Mesenchymal stem cell (in vitro differentiated cells and primary cell): ENCODE measurements around the gene TBX21.

Source experiments
- DNase-seq: peaks from one replicate; pipeline ENCODE4 v3.0.0-alpha.2; 2013
- H2AFZ ChIP-seq: one replicate; pipeline ENCODE4 v1.6.1; 2013; ENCODE audit warnings: low read depth, mild to moderate bottlenecking, control low read depth, inconsistent platforms, low read length, moderate library complexity
- H2AK5ac ChIP-seq: 2 replicates; pipeline ENCODE4 v1.6.1; 2013; ENCODE audit warnings: low read length, moderate library complexity, mild to moderate bottlenecking, inconsistent platforms; ENCODE audit not compliant: severe bottlenecking
- H2BK120ac ChIP-seq: one replicate; pipeline ENCODE4 v1.6.1; 2013; ENCODE audit warnings: low read depth, mild to moderate bottlenecking, inconsistent platforms, low read length, moderate library complexity
- H2BK12ac ChIP-seq, 2 experiments: one replicate each; pipeline ENCODE4 v1.6.1; 2013; ENCODE audit warnings: inconsistent platforms in 2 of 2, low read length in 2 of 2, mild to moderate bottlenecking in 2 of 2, moderate library complexity in 2 of 2, control low read depth in 1 of 2
- H2BK15ac ChIP-seq: one replicate; pipeline ENCODE4 v1.6.1; 2013; ENCODE audit warnings: mild to moderate bottlenecking, low read depth, inconsistent platforms; ENCODE audit not compliant: poor library complexity, severe bottlenecking
- H2BK5ac ChIP-seq: 2 replicates; pipeline ENCODE4 v1.6.1; 2013; ENCODE audit warnings: low read depth, mild to moderate bottlenecking, low read length, control low read depth, inconsistent platforms; ENCODE audit not compliant: poor library complexity, severe bottlenecking
- H3K14ac ChIP-seq, 2 experiments: one replicate each; pipeline ENCODE4 v1.6.1; 2013; ENCODE audit warnings: inconsistent platforms in 2 of 2, low read length in 2 of 2, control low read depth in 1 of 2, mild to moderate bottlenecking in 1 of 2, moderate library complexity in 1 of 2
- H3K18ac ChIP-seq, 2 experiments: one replicate each; pipeline ENCODE4 v1.6.1; 2013; ENCODE audit warnings: inconsistent platforms in 2 of 2, low read length in 2 of 2, control low read depth in 1 of 2, low read depth in 1 of 2, mild to moderate bottlenecking in 1 of 2
- H3K23ac ChIP-seq, 2 experiments: one replicate each; pipeline ENCODE4 v1.6.1; 2013; ENCODE audit warnings: inconsistent platforms in 2 of 2, low read length in 2 of 2, mild to moderate bottlenecking in 2 of 2, moderate library complexity in 2 of 2, control low read depth in 1 of 2
- H3K27ac ChIP-seq: 2 replicates; pipeline ENCODE4 v1.5.1; 2013; ENCODE audit warnings: mild to moderate bottlenecking, moderate library complexity, low read length, control low read depth, inconsistent platforms; ENCODE audit not compliant: poor library complexity, severe bottlenecking
- H3K27me3 ChIP-seq, 2 experiments: 2 replicates each; pipeline versions ENCODE4 v1.6.1 to v1.7.0; 2013; ENCODE audit warnings: low read length in 2 of 2, mild to moderate bottlenecking in 2 of 2, moderate library complexity in 2 of 2, control low read depth in 1 of 2, inconsistent platforms in 1 of 2; ENCODE audit not compliant: control insufficient read depth in 1 of 2, insufficient read depth in 1 of 2
- H3K36me3 ChIP-seq, 2 experiments: 2 replicates each; pipeline versions ENCODE4 v1.6.1 to v1.7.0; 2013; ENCODE audit warnings: low read length in 2 of 2, control low read depth in 1 of 2, inconsistent platforms in 1 of 2, low read depth in 1 of 2, mild to moderate bottlenecking in 1 of 2; ENCODE audit not compliant: insufficient read depth in 2 of 2, control insufficient read depth in 1 of 2
- H3K4ac ChIP-seq, 2 experiments: one replicate each; pipeline ENCODE4 v1.6.1; 2013; ENCODE audit warnings: inconsistent platforms in 2 of 2, low read length in 2 of 2, mild to moderate bottlenecking in 2 of 2, moderate library complexity in 2 of 2, control low read depth in 1 of 2, low read depth in 1 of 2
- H3K4me1 ChIP-seq: 2 replicates; pipeline ENCODE4 v1.6.1; 2013; ENCODE audit warnings: low read depth, low read length, control low read depth; ENCODE audit not compliant: control insufficient read depth, insufficient read depth
- H3K4me2 ChIP-seq: 2 replicates; pipeline ENCODE4 v1.6.1; 2013; ENCODE audit warnings: low read length, mild to moderate bottlenecking, inconsistent platforms; ENCODE audit not compliant: poor library complexity, severe bottlenecking
- H3K4me3 ChIP-seq, 2 experiments: 2 replicates each; pipeline versions ENCODE4 v1.5.1 to v1.7.0; 2013; ENCODE audit warnings: low read length in 2 of 2, mild to moderate bottlenecking in 2 of 2, control low read depth in 1 of 2, low read depth in 1 of 2; ENCODE audit not compliant: insufficient read depth in 1 of 2
- H3K79me1 ChIP-seq: replicated peaks from 2 replicates; pipeline ENCODE4 v1.6.1; 2013; ENCODE audit warnings: mild to moderate bottlenecking, control low read depth, low read length, inconsistent platforms; ENCODE audit not compliant: poor library complexity, severe bottlenecking
- H3K9ac ChIP-seq: 2 replicates; pipeline ENCODE4 v1.7.0; 2013; ENCODE audit warnings: mild to moderate bottlenecking, low read length, moderate library complexity
- H3K9me3 ChIP-seq: 2 replicates; pipeline ENCODE4 v1.7.0; 2013; ENCODE audit warnings: mild to moderate bottlenecking, low read length; ENCODE audit not compliant: control insufficient read depth
- H4K8ac ChIP-seq: one replicate; pipeline ENCODE4 v1.6.1; 2013; ENCODE audit warnings: inconsistent platforms, mild to moderate bottlenecking, low read length, moderate library complexity
- H4K91ac ChIP-seq: one replicate; pipeline ENCODE4 v1.6.1; 2013; ENCODE audit warnings: mild to moderate bottlenecking, low read length, inconsistent platforms
- WGBS: methylation state at CpG from one replicate; pipeline ENCODE4 v1.1.7; 2013; ENCODE audit warnings: mixed read lengths; 5-methylcytosine and 5-hydroxymethylcytosine counted together

The TBX21 gene

DNA sequence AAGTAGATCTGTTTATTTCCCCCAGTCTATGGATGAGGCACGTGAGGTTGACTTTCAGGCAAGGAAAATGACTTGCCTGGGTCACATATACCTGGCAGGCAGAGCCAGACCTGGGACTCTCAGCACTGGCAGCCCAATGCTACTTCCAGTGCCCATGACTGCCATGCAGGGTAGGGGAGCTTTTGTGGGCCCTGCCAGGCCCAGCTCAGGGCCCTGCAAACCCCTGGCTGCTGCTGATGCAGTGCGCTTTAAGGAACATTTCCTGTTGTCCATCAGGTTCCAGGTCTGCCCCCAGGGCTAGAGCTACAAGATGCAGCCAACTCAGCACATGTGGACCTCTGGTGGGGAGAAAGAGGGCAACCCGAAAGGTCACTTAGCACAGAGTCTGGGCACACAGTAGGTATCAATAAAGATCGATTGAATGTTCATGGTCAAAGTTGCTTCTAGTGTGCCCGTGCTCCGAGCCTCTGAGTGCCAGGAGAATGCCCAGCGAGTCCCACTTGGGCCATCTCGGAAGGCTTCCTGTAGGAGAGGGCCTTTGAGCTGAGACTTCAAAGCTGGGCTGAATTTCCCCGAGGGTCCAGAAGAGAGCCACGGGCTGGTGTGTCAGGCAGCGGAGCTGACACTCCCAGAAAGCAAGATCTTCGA is 513 bp upstream of the TBX21 start:
- Histone ChIP-seq H2AFZ (no peak overlapping the region), H3K4me1 (peaks cover 14% of the 10 kb centered on the region), H3K9ac (no peak overlapping the region), H2BK5ac (no peak overlapping the region), H2BK12ac (no peak overlapping the region), H3K27ac (no peak overlapping the region), H3K4ac (no peak overlapping the region), H3K4me3 (no peak overlapping the region), H2BK15ac (no peak overlapping the region), H3K14ac (no peak overlapping the region), H3K18ac (no peak overlapping the region), H4K91ac (no peak overlapping the region), H3K36me3 (no peaks in the 10 kb centered on the region), H3K9me3 (no peaks in the 10 kb centered on the region), H3K23ac (no peak overlapping the region), H4K8ac (no peak overlapping the region), H3K4me2 (no peak overlapping the region), H3K79me1 (no peaks in the 10 kb centered on the region), H2AK5ac (no peak overlapping the region), H3K27me3 (peaks cover 85 to 86% of the 10 kb centered on the region in 2 experiments), H2BK120ac (no peak overlapping the region)
- WGBS: 49% methylated on average over 12 of the region's 12 CpGs
- no peak for DNase-seq

DNA sequence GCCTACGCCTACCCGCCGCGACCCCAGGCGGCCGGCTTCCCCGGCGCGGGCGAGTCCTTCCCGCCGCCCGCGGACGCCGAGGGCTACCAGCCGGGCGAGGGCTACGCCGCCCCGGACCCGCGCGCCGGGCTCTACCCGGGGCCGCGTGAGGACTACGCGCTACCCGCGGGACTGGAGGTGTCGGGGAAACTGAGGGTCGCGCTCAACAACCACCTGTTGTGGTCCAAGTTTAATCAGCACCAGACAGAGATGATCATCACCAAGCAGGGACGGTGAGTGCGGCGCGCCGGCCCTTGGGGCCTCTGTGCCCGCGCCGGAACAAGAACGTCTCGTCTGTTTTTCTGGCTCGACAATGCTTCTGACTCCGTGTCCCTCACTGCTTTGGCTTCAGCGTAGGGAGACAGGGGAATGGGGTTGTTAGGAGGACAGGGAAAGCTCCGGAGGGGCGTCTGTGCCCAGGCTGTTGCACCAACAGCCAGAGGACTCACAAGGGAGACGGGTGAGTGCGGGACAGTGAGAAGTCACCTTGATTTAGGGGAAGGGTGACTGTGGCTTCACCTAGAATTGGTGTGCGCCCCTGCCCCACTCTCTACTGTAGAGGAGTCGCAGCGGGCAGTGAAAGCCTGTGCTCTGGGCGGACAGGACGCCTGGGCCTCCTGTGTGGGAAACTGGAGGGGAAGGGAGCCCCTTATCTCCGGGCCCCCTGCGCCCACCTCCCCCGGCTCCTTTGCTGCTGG is 806 bp downstream of the TBX21 start:
- Histone ChIP-seq H2AFZ (no peak overlapping the region), H3K4me3 (peak overlapping the region; percentile 46 to 65), H2BK5ac (no peak overlapping the region), H3K4me2 (peak overlapping the region; percentile 62), H3K36me3 (no peaks in the 10 kb centered on the region), H2BK12ac (no peak overlapping the region), H3K79me1 (no peaks in the 10 kb centered on the region), H3K14ac (no peak overlapping the region), H2AK5ac (no peak overlapping the region), H4K91ac (no peak overlapping the region), H3K18ac (no peak overlapping the region), H3K9ac (peak overlapping the region; percentile 32), H3K9me3 (no peaks in the 10 kb centered on the region), H2BK120ac (no peak overlapping the region), H3K27me3 (peaks cover 73 to 75% of the 10 kb centered on the region in 2 experiments), H2BK15ac (no peak overlapping the region), H3K4ac (no peak overlapping the region), H3K4me1 (peaks cover 14% of the 10 kb centered on the region), H4K8ac (no peak overlapping the region), H3K23ac (no peak overlapping the region), H3K27ac (no peak overlapping the region)
- no peak for DNase-seq
- WGBS: 15% methylated on average over 59 of the region's 60 CpGs

DNA sequence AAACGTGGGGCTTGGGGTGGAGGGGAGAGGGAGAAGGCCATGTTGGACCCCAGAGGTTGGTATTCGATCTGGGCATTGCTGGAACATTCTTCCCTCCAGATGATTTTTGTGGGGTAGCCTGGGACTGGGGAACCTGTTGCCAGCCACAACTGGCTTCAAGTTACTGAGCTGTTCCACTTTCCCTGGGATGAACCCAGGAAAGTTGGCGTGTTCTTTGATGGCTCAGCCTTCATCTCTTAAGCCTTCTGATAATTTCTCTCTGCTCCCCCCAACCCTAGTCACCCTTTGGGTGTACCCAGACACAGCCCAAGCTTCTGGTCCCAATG is 2.1 kb downstream of the TBX21 start:
- Histone ChIP-seq H3K79me1 (no peaks in the 10 kb centered on the region), H3K36me3 (no peaks in the 10 kb centered on the region), H3K14ac (no peak overlapping the region), H2BK15ac (no peak overlapping the region), H2BK5ac (no peak overlapping the region), H2AK5ac (no peak overlapping the region), H3K18ac (no peak overlapping the region), H3K4ac (no peak overlapping the region), H2AFZ (no peak overlapping the region), H3K4me2 (no peak overlapping the region), H3K4me1 (peaks cover 14% of the 10 kb centered on the region), H4K8ac (no peak overlapping the region), H3K27me3 (peaks cover 63 to 70% of the 10 kb centered on the region in 2 experiments), H2BK120ac (no peak overlapping the region), H3K9ac (no peak overlapping the region), H4K91ac (no peak overlapping the region), H3K27ac (no peak overlapping the region), H3K9me3 (no peaks in the 10 kb centered on the region), H3K23ac (no peak overlapping the region), H2BK12ac (no peak overlapping the region), H3K4me3 (no peak overlapping the region)
- 83% methylated on average over 3 of the region's 3 CpGs for WGBS
- no peak for DNase-seq

DNA sequence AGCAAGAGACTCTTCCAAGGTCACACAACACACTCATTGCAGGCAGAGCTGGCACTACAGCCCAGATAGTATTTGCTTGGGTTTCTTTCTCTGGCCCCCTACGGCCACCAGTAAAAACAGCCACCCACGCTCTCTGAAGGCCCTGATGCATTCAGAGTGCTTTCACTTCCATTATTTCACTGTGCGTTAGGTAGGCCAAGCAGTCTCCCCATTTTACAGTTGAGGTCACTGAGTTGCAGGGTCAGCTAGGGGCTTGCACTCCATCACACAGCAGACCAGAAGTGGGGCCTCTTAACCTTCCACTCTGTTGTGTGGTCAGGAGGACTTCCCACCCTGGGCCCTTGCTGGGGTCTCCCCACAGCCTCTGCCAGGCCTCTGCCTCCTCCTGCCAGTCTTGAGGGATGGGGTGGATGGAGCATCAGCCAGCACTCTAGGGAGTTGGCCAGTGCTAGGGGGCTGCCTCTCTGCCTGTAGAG is 2.5 kb downstream of the TBX21 start:
- Histone ChIP-seq H3K27me3 (peaks cover 59 to 69% of the 10 kb centered on the region in 2 experiments), H4K91ac (no peak overlapping the region)

More for the DNA sequence above, 2.5 kb downstream of the TBX21 start:
- DNase-seq: no peak
- H2BK15ac ChIP-seq: no peak overlapping the region
- no peak overlapping the region for H3K4me3 ChIP-seq
- no peak overlapping the region for H2BK5ac ChIP-seq
- H3K79me1 ChIP-seq: no peaks in the 10 kb centered on the region
- peaks cover 14% of the 10 kb centered on the region for H3K4me1 ChIP-seq
- no peak overlapping the region for H2AFZ ChIP-seq
- H2AK5ac ChIP-seq: no peak overlapping the region
- no peak overlapping the region for H3K23ac ChIP-seq
- H3K18ac ChIP-seq: no peak overlapping the region
- no peak overlapping the region for H2BK120ac ChIP-seq
- no peak overlapping the region for H3K4me2 ChIP-seq
- H3K14ac ChIP-seq: no peak overlapping the region
- WGBS: 92% methylated on average over 3 of the region's 3 CpGs
- no peak overlapping the region for H3K27ac ChIP-seq
- no peak overlapping the region for H4K8ac ChIP-seq
- no peaks in the 10 kb centered on the region for H3K9me3 ChIP-seq
- no peak overlapping the region for H2BK12ac ChIP-seq
- H3K4ac ChIP-seq: no peak overlapping the region
- H3K9ac ChIP-seq: no peak overlapping the region
- no peaks in the 10 kb centered on the region for H3K36me3 ChIP-seq
